ENCODE data around the gene CKS2. TPM values are rescaled to one million over a fixed set of nuclear protein-coding genes. Genes with fewer than 3 reads are reported as not detected.

The CKS2 gene
- total and polyA plus RNA-seq, 2 of the 8 experiments (the other 6 are each of a cell fraction or from before 2014, with no cell fraction given): 337 to 689 TPM

GRCh38 chr9:89339807-89340206, 28.8 kb downstream of the CKS2 start:
- H2AFZ ChIP-seq (ENCODE audit: low read length): no peak overlapping the region
- no peak overlapping the region for H3K14ac ChIP-seq (ENCODE audit: insufficient read length)
- H3K9ac ChIP-seq (replicated peaks in 1 of 4; ENCODE audit: extremely low read depth in 1 of 4, low read depth in 3 of 4, low read length in 3 of 4): no peak overlapping the region
- no peak overlapping the region for H3K4ac ChIP-seq (replicated peaks; ENCODE audit: insufficient read length, low read depth, low read length)
- H3K4me2 ChIP-seq (ENCODE audit: insufficient read depth in 1 of 2, low read depth in 2 of 2, low read length in 2 of 2): no peak overlapping the region
- H3K18ac ChIP-seq (ENCODE audit: extremely low read depth, low read length): no peak overlapping the region
- DNase-seq (ENCODE audit: low read depth in 1 of 2, low spot score in 2 of 2) (no peak), FAIRE-seq (no peak)
- H3K27me3 ChIP-seq (replicated peaks in 1 of 4; ENCODE audit: control insufficient read depth in 3 of 4, extremely low read depth in 1 of 4, insufficient read depth in 3 of 4, low read length in 3 of 4): no peaks in the 10 kb centered on the region
- no peak overlapping the region for H2BK15ac ChIP-seq (ENCODE audit: low read length)
- H3K23me2 ChIP-seq (ENCODE audit: low read depth, low read length): no peaks in the 10 kb centered on the region
- H4K91ac ChIP-seq (replicated peaks; ENCODE audit: insufficient read length, low read length): no peak overlapping the region
- no peak overlapping the region for H2BK12ac ChIP-seq (ENCODE audit: low read depth, low read length)
- no peaks in the 10 kb centered on the region for H3K4me1 ChIP-seq (replicated peaks in 1 of 4; ENCODE audit: control insufficient read depth in 3 of 4, insufficient read depth in 4 of 4, low read length in 3 of 4)
- no peak for TF ChIP-seq BCL11A (IDR thresholded peaks at IDR 0.05; ENCODE audit: low read depth in 2 of 2, low read length in 2 of 2)
- TF ChIP-seq CHD2 (IDR thresholded peaks at IDR 0.05; ENCODE audit: low read length): no peak
- no peak for TF ChIP-seq ZNF274 (IDR thresholded peaks at IDR 0.05; ENCODE audit: borderline replicate concordance, extremely low read depth, low read length)
- TF ChIP-seq SP1 (IDR thresholded peaks at IDR 0.05; ENCODE audit: low read depth, low read length): no peak
- no peak for TF ChIP-seq E2F6 (IDR thresholded peaks at IDR 0.05)
- TF ChIP-seq NRF1 (IDR thresholded peaks at IDR 0.05; ENCODE audit: low read depth, low read length): no peak
- TF ChIP-seq MAX (IDR thresholded peaks at IDR 0.05): no peak
- no peak for TF ChIP-seq TAF1 (IDR thresholded peaks at IDR 0.05; ENCODE audit: low read depth, low read length)
- TF ChIP-seq RAD21 (IDR thresholded peaks at IDR 0.05 in 1 of 2, conservative IDR thresholded peaks at IDR 0.05 in 1 of 2; ENCODE audit: low read depth in 2 of 2, low read length in 2 of 2): no peak
- TF ChIP-seq SP2 (IDR thresholded peaks at IDR 0.05; ENCODE audit: low read length): no peak
- TF ChIP-seq JUN (IDR thresholded peaks at IDR 0.05; ENCODE audit: low read depth, low read length): no peak
- no peak for TF ChIP-seq SIRT6 (IDR thresholded peaks at IDR 0.05; ENCODE audit: low read length)
- TF ChIP-seq CEBPB (IDR thresholded peaks at IDR 0.05; ENCODE audit: low read depth, low read length): no peak
- TF ChIP-seq NANOG (IDR thresholded peaks at IDR 0.05; ENCODE audit: insufficient read depth, low read depth, low read length, poor library complexity, severe bottlenecking): no peak
- WGBS, 2 experiments (ENCODE audit: extremely low coverage in 1 of 2, insufficient coverage in 1 of 2, insufficient read length in 1 of 2, insufficient replicate concordance in 2 of 2, low coverage in 1 of 2, low lambda C conversion rate in 2 of 2, missing lambda C conversion rate in 1 of 2): 96% methylated on average over 2 of the region's 2 CpGs; no CpG with 5 or more reads in 1 of the 2 experiments
- POLR2A ChIA-PET (ENCODE audit: partially characterized antibody): interaction anchor here (0.6 to 0.8 kb wide), 2 partner anchors 14 to 158 kb away, joined by 3 to 4 read pairs; no protein-coding TSS in a partner anchor
- H4K5ac ChIP-seq (ENCODE audit: insufficient read length, low read depth, low read length): no peak overlapping the region
- H3K79me1 ChIP-seq (ENCODE audit: low read depth, low read length): no peaks in the 10 kb centered on the region
- no peaks in the 10 kb centered on the region for H3K79me2 ChIP-seq (ENCODE audit: control insufficient read depth in 1 of 2, insufficient read depth in 2 of 2, low read length in 2 of 2)
- H3K9me3 ChIP-seq (ENCODE audit: insufficient read depth in 2 of 2, low read depth in 1 of 2, low read length in 1 of 2): no peaks in the 10 kb centered on the region
- H2BK120ac ChIP-seq (replicated peaks; ENCODE audit: low read depth, low read length): no peak overlapping the region
- no peak overlapping the region for H3K23ac ChIP-seq (ENCODE audit: insufficient read length)
- no peak overlapping the region for H3K4me3 ChIP-seq (ENCODE audit: extremely low read depth in 1 of 4, insufficient read depth in 2 of 4, low read depth in 3 of 4, low read length in 4 of 4)
- H2BK20ac ChIP-seq (ENCODE audit: low read length): no peak overlapping the region
- no peak overlapping the region for H3K27ac ChIP-seq (ENCODE audit: low read depth, low read length)
- H2AK5ac ChIP-seq (ENCODE audit: low read depth, low read length): no peak overlapping the region
- CTCF ChIA-PET (ENCODE audit: partially characterized antibody): no interaction called here
- H2BK5ac ChIP-seq (ENCODE audit: low read depth, low read length): no peak overlapping the region
- H3K36me3 ChIP-seq (ENCODE audit: control insufficient read depth in 2 of 4, insufficient read depth in 4 of 4, low read length in 3 of 4): peaks cover 19 to 72% (median 48%) of the 10 kb centered on the region in 4 experiments; a peak in 7 of 8 replicates
- no peak overlapping the region for H4K8ac ChIP-seq (ENCODE audit: extremely low read depth, insufficient read depth, low read length)
- H4K20me1 ChIP-seq (replicated peaks in 1 of 2; ENCODE audit: control insufficient read depth in 1 of 2, insufficient read depth in 2 of 2, low read length in 2 of 2): no peaks in the 10 kb centered on the region
- H3K56ac ChIP-seq (replicated peaks; ENCODE audit: insufficient read length, low read depth, low read length): no peak overlapping the region

All from H1 (cell line).